Measurements from ENCODE around the gene GPR132. TPM values are rescaled to one million over a fixed set of nuclear protein-coding genes. Genes with fewer than 3 reads are reported as not detected.

The GPR132 gene
- total and polyA plus RNA-seq, 2 of the 13 experiments (the other 11 are each of a cell fraction or from before 2014, with no cell fraction given), result not detected

GRCh38 chr14:105020815-105021655 is 44.2 kb downstream of the GPR132 start, which contains the start of gene CDCA4 (continued):
- TF ChIP-seq BRCA1 (CRISPR knock-in tag; IDR thresholded peaks at IDR 0.05) (0 out of 2 replicates have a peak, but pooled peaks have one; percentile 36), ZNF235 (CRISPR knock-in tag; IDR thresholded peaks at IDR 0.05; ENCODE audit: borderline replicate concordance) (no peak; the same call in 1 of the 2 replicates), GLI4 (CRISPR knock-in tag; IDR thresholded peaks at IDR 0.05; ENCODE audit: borderline replicate concordance) (peak; percentile 72; the same call in 1 of the 2 replicates), THAP8 (CRISPR knock-in tag; IDR thresholded peaks at IDR 0.05; ENCODE audit: borderline replicate concordance) (no peak; the same call in 1 of the 2 replicates), ZSCAN21 (CRISPR knock-in tag; IDR thresholded peaks at IDR 0.05; ENCODE audit: borderline replicate concordance) (peak; percentile 37; the same call in 1 of the 2 replicates), SRSF4 (IDR thresholded peaks at IDR 0.05; ENCODE audit: low read depth, low read length, poor library complexity, severe bottlenecking) (no peak), SNAPC2 (CRISPR knock-in tag; IDR thresholded peaks at IDR 0.05) (no peak), USF2 (IDR thresholded peaks at IDR 0.05; ENCODE audit: low read depth, low read length) (peak; percentile 87), USF2 (CRISPR knock-in tag; IDR thresholded peaks at IDR 0.05; ENCODE audit: borderline replicate concordance) (peak; percentile 84; the same call in 1 of the 2 replicates), GMEB2 (CRISPR knock-in tag; IDR thresholded peaks at IDR 0.05; ENCODE audit: low read depth) (peak; percentile 60)
- TF ChIP-seq, protein P1, sequence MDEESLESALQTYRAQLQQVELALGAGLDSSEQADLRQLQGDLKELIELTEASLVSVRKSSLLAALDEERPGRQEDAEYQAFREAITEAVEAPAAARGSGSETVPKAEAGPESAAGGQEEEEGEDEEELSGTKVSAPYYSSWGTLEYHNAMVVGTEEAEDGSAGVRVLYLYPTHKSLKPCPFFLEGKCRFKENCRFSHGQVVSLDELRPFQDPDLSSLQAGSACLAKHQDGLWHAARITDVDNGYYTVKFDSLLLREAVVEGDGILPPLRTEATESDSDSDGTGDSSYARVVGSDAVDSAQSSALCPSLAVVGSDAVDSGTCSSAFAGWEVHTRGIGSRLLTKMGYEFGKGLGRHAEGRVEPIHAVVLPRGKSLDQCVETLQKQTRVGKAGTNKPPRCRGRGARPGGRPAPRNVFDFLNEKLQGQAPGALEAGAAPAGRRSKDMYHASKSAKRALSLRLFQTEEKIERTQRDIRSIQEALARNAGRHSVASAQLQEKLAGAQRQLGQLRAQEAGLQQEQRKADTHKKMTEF (CRISPR knock-in tag; IDR thresholded peaks at IDR 0.05), result peak; percentile 77; the same call in 1 of the 2 replicates
- TF ChIP-seq, protein P2, sequence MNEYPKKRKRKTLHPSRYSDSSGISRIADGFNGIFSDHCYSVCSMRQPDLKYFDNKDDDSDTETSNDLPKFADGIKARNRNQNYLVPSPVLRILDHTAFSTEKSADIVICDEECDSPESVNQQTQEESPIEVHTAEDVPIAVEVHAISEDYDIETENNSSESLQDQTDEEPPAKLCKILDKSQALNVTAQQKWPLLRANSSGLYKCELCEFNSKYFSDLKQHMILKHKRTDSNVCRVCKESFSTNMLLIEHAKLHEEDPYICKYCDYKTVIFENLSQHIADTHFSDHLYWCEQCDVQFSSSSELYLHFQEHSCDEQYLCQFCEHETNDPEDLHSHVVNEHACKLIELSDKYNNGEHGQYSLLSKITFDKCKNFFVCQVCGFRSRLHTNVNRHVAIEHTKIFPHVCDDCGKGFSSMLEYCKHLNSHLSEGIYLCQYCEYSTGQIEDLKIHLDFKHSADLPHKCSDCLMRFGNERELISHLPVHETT (CRISPR knock-in tag; conservative IDR thresholded peaks at IDR 0.05), result peak; percentile 45; the same call in 1 of the 2 replicates
- TF ChIP-seq, protein P3, sequence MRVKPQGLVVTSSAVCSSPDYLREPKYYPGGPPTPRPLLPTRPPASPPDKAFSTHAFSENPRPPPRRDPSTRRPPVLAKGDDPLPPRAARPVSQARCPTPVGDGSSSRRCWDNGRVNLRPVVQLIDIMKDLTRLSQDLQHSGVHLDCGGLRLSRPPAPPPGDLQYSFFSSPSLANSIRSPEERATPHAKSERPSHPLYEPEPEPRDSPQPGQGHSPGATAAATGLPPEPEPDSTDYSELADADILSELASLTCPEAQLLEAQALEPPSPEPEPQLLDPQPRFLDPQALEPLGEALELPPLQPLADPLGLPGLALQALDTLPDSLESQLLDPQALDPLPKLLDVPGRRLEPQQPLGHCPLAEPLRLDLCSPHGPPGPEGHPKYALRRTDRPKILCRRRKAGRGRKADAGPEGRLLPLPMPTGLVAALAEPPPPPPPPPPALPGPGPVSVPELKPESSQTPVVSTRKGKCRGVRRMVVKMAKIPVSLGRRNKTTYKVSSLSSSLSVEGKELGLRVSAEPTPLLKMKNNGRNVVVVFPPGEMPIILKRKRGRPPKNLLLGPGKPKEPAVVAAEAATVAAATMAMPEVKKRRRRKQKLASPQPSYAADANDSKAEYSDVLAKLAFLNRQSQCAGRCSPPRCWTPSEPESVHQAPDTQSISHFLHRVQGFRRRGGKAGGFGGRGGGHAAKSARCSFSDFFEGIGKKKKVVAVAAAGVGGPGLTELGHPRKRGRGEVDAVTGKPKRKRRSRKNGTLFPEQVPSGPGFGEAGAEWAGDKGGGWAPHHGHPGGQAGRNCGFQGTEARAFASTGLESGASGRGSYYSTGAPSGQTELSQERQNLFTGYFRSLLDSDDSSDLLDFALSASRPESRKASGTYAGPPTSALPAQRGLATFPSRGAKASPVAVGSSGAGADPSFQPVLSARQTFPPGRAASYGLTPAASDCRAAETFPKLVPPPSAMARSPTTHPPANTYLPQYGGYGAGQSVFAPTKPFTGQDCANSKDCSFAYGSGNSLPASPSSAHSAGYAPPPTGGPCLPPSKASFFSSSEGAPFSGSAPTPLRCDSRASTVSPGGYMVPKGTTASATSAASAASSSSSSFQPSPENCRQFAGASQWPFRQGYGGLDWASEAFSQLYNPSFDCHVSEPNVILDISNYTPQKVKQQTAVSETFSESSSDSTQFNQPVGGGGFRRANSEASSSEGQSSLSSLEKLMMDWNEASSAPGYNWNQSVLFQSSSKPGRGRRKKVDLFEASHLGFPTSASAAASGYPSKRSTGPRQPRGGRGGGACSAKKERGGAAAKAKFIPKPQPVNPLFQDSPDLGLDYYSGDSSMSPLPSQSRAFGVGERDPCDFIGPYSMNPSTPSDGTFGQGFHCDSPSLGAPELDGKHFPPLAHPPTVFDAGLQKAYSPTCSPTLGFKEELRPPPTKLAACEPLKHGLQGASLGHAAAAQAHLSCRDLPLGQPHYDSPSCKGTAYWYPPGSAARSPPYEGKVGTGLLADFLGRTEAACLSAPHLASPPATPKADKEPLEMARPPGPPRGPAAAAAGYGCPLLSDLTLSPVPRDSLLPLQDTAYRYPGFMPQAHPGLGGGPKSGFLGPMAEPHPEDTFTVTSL (CRISPR knock-in tag; IDR thresholded peaks at IDR 0.05; ENCODE audit: borderline replicate concordance), result no peak; the same call in 1 of the 2 replicates

All from HepG2 (cell line).